DOHH2 (cell line): ENCODE measurements around the gene PCP4.

ENCODE experiments used
- H3F3A ChIP-seq: fragments of 200-600 bp; sonication (generic), shearing (Covaris generic); 2 replicates; pipeline ENCODE4 v1.6.0; 2016; ENCODE audit warnings: antibody characterized with exemption, mild to moderate bottlenecking; ENCODE audit not compliant: control insufficient read depth, insufficient read depth
- H3K27ac ChIP-seq: fragments of 200-600 bp; sonication (generic); 2 replicates; pipeline ENCODE4 v1.5.1; 2014; ENCODE audit warnings: low read depth, mild to moderate bottlenecking, low read length, moderate library complexity
- H3K27me3 ChIP-seq: fragments of 200-600 bp; sonication (generic); 2 replicates; pipeline ENCODE4 v1.6.1; 2014; ENCODE audit warnings: mild to moderate bottlenecking, low read length, mixed read lengths; ENCODE audit not compliant: control insufficient read depth
- H3K36me3 ChIP-seq: fragments of 200-600 bp; sonication (generic); 2 replicates; pipeline ENCODE4 v1.6.1; 2014; ENCODE audit warnings: mild to moderate bottlenecking, low read length, moderate library complexity, mixed read lengths; ENCODE audit not compliant: control insufficient read depth
- H3K4me1 ChIP-seq: fragments of 200-600 bp; sonication (generic); 2 replicates; pipeline ENCODE4 v1.6.1; 2014; ENCODE audit warnings: mild to moderate bottlenecking, low read length, mixed read lengths; ENCODE audit not compliant: control insufficient read depth
- H3K4me2 ChIP-seq: fragments of 200-600 bp; sonication (generic); 2 replicates; pipeline ENCODE4 v1.6.0; 2014; ENCODE audit warnings: mild to moderate bottlenecking, low read length, moderate library complexity
- H3K4me3 ChIP-seq: fragments of 200-600 bp; sonication (generic); 2 replicates; pipeline ENCODE4 v1.5.1; 2014; ENCODE audit warnings: mild to moderate bottlenecking, low read length, mixed read lengths
- H3K79me2 ChIP-seq: fragments of 200-600 bp; sonication (generic); 2 replicates; pipeline ENCODE4 v1.6.1; 2014; ENCODE audit warnings: mild to moderate bottlenecking, low read length, mixed read lengths; ENCODE audit not compliant: control insufficient read depth
- H3K9me2 ChIP-seq: fragments of 200-600 bp; sonication (generic); replicated peaks from 2 replicates; pipeline ENCODE4 v1.6.1; 2014; ENCODE audit warnings: mild to moderate bottlenecking, low read length, mixed read lengths; ENCODE audit not compliant: control insufficient read depth
- H3K9me3 ChIP-seq: fragments of 200-600 bp; sonication (generic); 2 replicates; pipeline ENCODE4 v1.6.1; 2014; ENCODE audit warnings: antibody characterized with exemption, low read length, mixed read lengths; ENCODE audit not compliant: control insufficient read depth, insufficient read depth
- H4K20me1 ChIP-seq: fragments of 200-600 bp; sonication (generic); 2 replicates; pipeline ENCODE4 v1.6.0; 2014; ENCODE audit warnings: low read depth, mild to moderate bottlenecking, antibody characterized with exemption, low read length, moderate library complexity; ENCODE audit not compliant: control insufficient read depth, insufficient read depth
- CTCF ChIP-seq: fragments of 200-600 bp; sonication (generic); IDR thresholded peaks from one replicate; pipeline ENCODE4 v1.5.1; 2014; ENCODE audit warnings: antibody characterized with exemption, mild to moderate bottlenecking, low read depth, low read length; ENCODE audit not compliant: poor library complexity, severe bottlenecking
- EZH2phosphoT487 ChIP-seq: fragments of 200-600 bp; sonication (generic); IDR thresholded peaks from 2 replicates; pipeline ENCODE4 v1.6.1; 2017; ENCODE audit warnings: borderline replicate concordance, mild to moderate bottlenecking, antibody characterized with exemption, low read length, moderate library complexity, mixed read lengths

Gene PCP4

GRCh38 chr21:39867198-39867650 lies at the start of gene PCP4:
TSS of gene PCP4 (plus strand) at chr21:39867438. CDS start at chr21:39867502, 64 bp downstream.
- Histone ChIP-seq H3K4me1 (no peaks in the 10 kb centered on the region), H3K27me3 (no peaks in the 10 kb centered on the region), H3K9me2 (no peaks in the 10 kb centered on the region), H3K4me3 (no peak within 1 kb of the TSS), H3F3A (no peaks in the 10 kb centered on the region), H3K4me2 (no peak within 1 kb of the TSS), H3K79me2 (no peaks in the 10 kb centered on the region), H3K9me3 (no peaks in the 10 kb centered on the region), H3K27ac (no peak within 1 kb of the TSS), H3K36me3 (no peaks in the 10 kb centered on the region), H4K20me1 (no peaks in the 10 kb centered on the region)
- TF ChIP-seq EZH2phosphoT487 (no peak), CTCF (peak; percentile 87)

GRCh38 chr21:39818557-39818956 lies 48.7 kb upstream of the PCP4 start:
- no peaks in the 10 kb centered on the region for H3K36me3 ChIP-seq
- TF ChIP-seq EZH2phosphoT487 (no peak), CTCF (no peak)
- H3K27me3 ChIP-seq = no peaks in the 10 kb centered on the region
- no peak overlapping the region for H3K4me3 ChIP-seq
- no peaks in the 10 kb centered on the region for H3K4me1 ChIP-seq
- no peak overlapping the region for H3K27ac ChIP-seq
- no peaks in the 10 kb centered on the region for H3K9me2 ChIP-seq
- no peak overlapping the region for H3K4me2 ChIP-seq
- no peaks in the 10 kb centered on the region for H3K9me3 ChIP-seq
- no peaks in the 10 kb centered on the region for H3F3A ChIP-seq
- H4K20me1 ChIP-seq = no peaks in the 10 kb centered on the region
- H3K79me2 ChIP-seq = no peaks in the 10 kb centered on the region

GRCh38 chr21:39822042-39822441 lies 45.2 kb upstream of the PCP4 start:
- Histone ChIP-seq H3K36me3 (no peaks in the 10 kb centered on the region), H3K27ac (no peak overlapping the region), H4K20me1 (no peaks in the 10 kb centered on the region), H3K4me2 (no peak overlapping the region), H3K4me1 (no peaks in the 10 kb centered on the region), H3K4me3 (no peak overlapping the region), H3K79me2 (no peaks in the 10 kb centered on the region), H3K9me3 (no peaks in the 10 kb centered on the region), H3F3A (no peaks in the 10 kb centered on the region), H3K9me2 (no peaks in the 10 kb centered on the region), H3K27me3 (no peaks in the 10 kb centered on the region)
- TF ChIP-seq CTCF = no peak
- no peak for TF ChIP-seq EZH2phosphoT487
